Transverse colon (tissue), 4 donors: ENCODE results near the gene SUMF1. TPM values are rescaled to one million over a fixed set of nuclear protein-coding genes. Genes with fewer than 3 reads are reported as not detected.

Source experiments
- DNase-seq: peaks from one replicate; pipeline ENCODE4 v3.0.0-alpha.2; 2019
- H3K27ac ChIP-seq, 4 donors: fragments of 200-600 bp; sonication (generic); 2 replicates each; pipeline ENCODE4 v1.5.1; 2016 to 2018; ENCODE audit warnings: inconsistent platforms in 4 of 4
- H3K27me3 ChIP-seq: fragments of 200-600 bp; sonication (generic); 2 replicates; pipeline ENCODE4 v1.5.1; 2017; ENCODE audit warnings: inconsistent platforms
- H3K36me3 ChIP-seq, 4 donors: fragments of 200-600 bp; sonication (generic); 2 replicates each; pipeline ENCODE4 v1.5.1; 2017 to 2019; ENCODE audit warnings: inconsistent platforms in 4 of 4
- H3K4me1 ChIP-seq, 4 donors: fragments of 200-600 bp; sonication (generic); 2 replicates each; pipeline ENCODE4 v1.5.1; 2017 to 2020; ENCODE audit warnings: inconsistent platforms in 4 of 4
- H3K4me3 ChIP-seq, 4 donors: fragments of 200-600 bp; sonication (generic); 1 replicate in 1 of 4; 2 replicates in 3 of 4; pipeline versions ENCODE4 v1.5.1 to v1.6.1; 2017 to 2019; ENCODE audit warnings: inconsistent platforms in 4 of 4
- H3K9me3 ChIP-seq, 2 donors: fragments of 200-600 bp; sonication (generic); 2 replicates each; pipeline ENCODE4 v1.5.1; 2017 to 2019; ENCODE audit warnings: inconsistent platforms in 2 of 2
- CTCF ChIP-seq, 5 experiments: fragments of 200-600 bp in 3 of 5; fragments of 450-650 bp in 2 of 5; sonication (generic) in 3 of 5; IDR thresholded peaks; 1 replicate in 2 of 5; 2 replicates in 3 of 5; pipeline ENCODE4 v1.5.1; 2016 to 2017; ENCODE audit warnings: antibody characterized with exemption in 5 of 5, inconsistent platforms in 3 of 5, mild to moderate bottlenecking in 2 of 5, moderate library complexity in 1 of 5
- EP300 ChIP-seq: sonication (generic); formaldehyde crosslinking; IDR thresholded peaks from one replicate; pipeline ENCODE4 v1.6.1; 2017; ENCODE audit warnings: antibody characterized with exemption, low read depth
- POLR2A ChIP-seq: fragments of 450-650 bp; IDR thresholded peaks from one replicate; pipeline ENCODE4 v1.6.1; 2016; ENCODE audit warnings: antibody characterized with exemption, mild to moderate bottlenecking, moderate library complexity
- POLR2AphosphoS5 ChIP-seq, 3 donors: sonication (generic); formaldehyde crosslinking; IDR thresholded peaks; one replicate each; pipeline ENCODE4 v1.6.1; 2016; ENCODE audit warnings: antibody characterized with exemption in 3 of 3
- WGBS, 2 donors: methylation state at CpG; one replicate each; pipeline ENCODE4 v1.1.5; 2018; ENCODE audit warnings: low coverage in 1 of 2; 5-methylcytosine and 5-hydroxymethylcytosine counted together
- in situ Hi-C, 4 donors: fragments of 200-750 bp; cut with MboI; loops; one replicate each; pipeline versions ENCODE4 v1.15.0 to v1.15.1; 2017; ENCODE audit warnings: low sequenced_read_pairs in 3 of 4, low pct_ligation_motif_present in 1 of 4, low pct_unique_long_range_greater_than_20kb in 1 of 4
- intact Hi-C: fragments of 100-400 bp; cut with DNase I; formaldehyde crosslinking; loops from one replicate; pipeline ENCODE4 v1.15.1; 2023; ENCODE audit warnings: low total_unique reads
- total RNA-seq, 4 donors: library from RNA; depleted of rRNA; stranded (reverse); fragments of >200 nt; gene quantifications; one replicate each; pipeline ENCODE4 v1.1.0, GENCODE V29; 2016

SUMF1 gene
- 10 to 100 TPM; 25.1 to 70.5 (median 65.3) TPM for total RNA-seq

GRCh38 chr3:4466741-4467521, at the start of gene SUMF1:
Gene SUMF1 (minus strand): TSS chr3:4467269. CDS start chr3:4467245, 24 bp downstream.
- peak; percentile 83 for DNase-seq
- H3K36me3 ChIP-seq: no peaks in the 10 kb centered on the region
- H3K4me3 ChIP-seq: peak within 1 kb of the TSS; percentile 70 to 99 (median 82)
- H3K27ac ChIP-seq: peak within 1 kb of the TSS; percentile 87 to 93 (median 89)
- intact Hi-C loops: no loop called here
- H3K27me3 ChIP-seq: peaks cover 1% of the 10 kb centered on the region
- H3K4me1 ChIP-seq: peaks cover 0 to 16% (median 10%) of the 10 kb centered on the region in 4 donors
- 0 to 1% methylated on average over 4 to 47 of the region's 47 CpGs for WGBS, 2 donors
- H3K9me3 ChIP-seq: no peaks in the 10 kb centered on the region
- no peak for TF ChIP-seq CTCF (IDR thresholded peaks at IDR 0.05)
- TF ChIP-seq POLR2A: peak; percentile 74
- TF ChIP-seq POLR2AphosphoS5 (IDR thresholded peaks at IDR 0.05): peak; percentile 78 to 80 (median 78)
- in situ Hi-C loops: no loop called here

GRCh38 chr3:4515916-4516579, 49.0 kb upstream of the SUMF1 start:
- WGBS, 2 donors: 74 to 83% methylated on average over 7 of the region's 7 CpGs

GRCh38 chr3:4514916-4515315, 47.8 kb upstream of the SUMF1 start:
- H3K4me3 ChIP-seq: no peak overlapping the region
- no peaks in the 10 kb centered on the region for H3K36me3 ChIP-seq
- H3K4me1 ChIP-seq: peaks cover 0 to 20% (median 0%) of the 10 kb centered on the region in 4 donors
- intact Hi-C loops: no loop called here
- TF ChIP-seq CTCF (IDR thresholded peaks at IDR 0.05) (no peak), EP300 (no peak)
- WGBS, 2 donors: 70 to 74% methylated on average over 1 of the region's 1 CpG
- in situ Hi-C loops: no loop called here
- H3K9me3 ChIP-seq: no peaks in the 10 kb centered on the region
- H3K27ac ChIP-seq: no peak overlapping the region
- H3K27me3 ChIP-seq: no peaks in the 10 kb centered on the region
- no peak for DNase-seq

More at GRCh38 chr3:4515916-4516579, 49.0 kb upstream of the SUMF1 start:
- in situ Hi-C loops: no loop called here
- H3K36me3 ChIP-seq: no peaks in the 10 kb centered on the region
- DNase-seq: no peak
- no peak overlapping the region for H3K4me3 ChIP-seq
- intact Hi-C loops: no loop called here
- H3K9me3 ChIP-seq: no peaks in the 10 kb centered on the region
- no peak overlapping the region for H3K27ac ChIP-seq
- TF ChIP-seq CTCF (IDR thresholded peaks at IDR 0.05) (no peak), POLR2AphosphoS5 (IDR thresholded peaks at IDR 0.05) (no peak), POLR2A (no peak), EP300 (no peak)
- no peaks in the 10 kb centered on the region for H3K27me3 ChIP-seq
- peaks cover 0 to 20% (median 0%) of the 10 kb centered on the region in 4 donors for H3K4me1 ChIP-seq

GRCh38 chr3:4514321-4514720, 47.3 kb upstream of the SUMF1 start:
- Histone ChIP-seq H3K4me1 (peaks cover 0 to 19% (median 0%) of the 10 kb centered on the region in 4 donors), H3K36me3 (no peaks in the 10 kb centered on the region), H3K27me3 (no peaks in the 10 kb centered on the region), H3K9me3 (no peaks in the 10 kb centered on the region), H3K27ac (no peak overlapping the region), H3K4me3 (no peak overlapping the region)
- in situ Hi-C loops: no loop called here
- intact Hi-C loops: no loop called here
- 86 to 95% methylated on average over 1 to 5 of the region's 5 CpGs for WGBS, 2 donors
- TF ChIP-seq POLR2AphosphoS5 (IDR thresholded peaks at IDR 0.05): no peak
- no peak for TF ChIP-seq POLR2A
- no peak for TF ChIP-seq EP300
- no peak for TF ChIP-seq CTCF (IDR thresholded peaks at IDR 0.05)
- no peak for DNase-seq
